Central memory CD8-positive, alpha-beta T cell (primary cell): Measurements from ENCODE around the gene NGEF.

ENCODE experiments used
- ATAC-seq: fragments of 150-1000 bp; cut with Tn5 transposase; replicated peaks from 2 replicates; pipeline ENCODE4 v1.10.0; 2022; ENCODE audit warnings: mild to moderate bottlenecking, moderate FRiP score, moderate number of reproducible peaks; ENCODE audit not compliant: poor library complexity, severe bottlenecking; ENCODE audit errors: extremely low read depth
- DNase-seq, 2 donors: peaks; one replicate each; pipeline ENCODE4 v3.0.0; 2021; ENCODE audit warnings: low spot score in 2 of 2
- H3K27ac Mint-ChIP-seq: one replicate; pipeline ENCODE4 v1.8.0; 2022; ENCODE audit warnings: low read depth, mild to moderate bottlenecking, moderate library complexity, mixed read lengths
- H3K27me3 Mint-ChIP-seq: one replicate; pipeline ENCODE4 v1.8.0; 2022; ENCODE audit warnings: mixed read lengths
- H3K36me3 Mint-ChIP-seq: one replicate; pipeline ENCODE4 v1.8.0; 2022; ENCODE audit warnings: mild to moderate bottlenecking, moderate library complexity, mixed read lengths; ENCODE audit not compliant: insufficient read depth
- H3K4me1 Mint-ChIP-seq: one replicate; pipeline ENCODE4 v1.8.0; 2022; ENCODE audit warnings: mixed read lengths
- H3K4me3 Mint-ChIP-seq: one replicate; pipeline ENCODE4 v1.8.0; 2022; ENCODE audit warnings: mild to moderate bottlenecking, moderate library complexity, mixed read lengths
- H3K9me3 Mint-ChIP-seq: one replicate; pipeline ENCODE4 v1.8.0; 2022; ENCODE audit warnings: mixed read lengths

The NGEF gene

GRCh38 chr2:233010569-233011267 lies 2.3 kb downstream of the NGEF start:
- no peak for DNase-seq
- Mint-ChIP-seq H3K36me3 (no peaks in the 10 kb centered on the region), H3K27ac (no peak overlapping the region), H3K4me3 (no peak overlapping the region), H3K9me3 (peaks cover 6% of the 10 kb centered on the region), H3K4me1 (no peaks in the 10 kb centered on the region), H3K27me3 (peaks cover 15% of the 10 kb centered on the region)
- ATAC-seq = no peak

GRCh38 chr2:233009661-233010060 lies 3.4 kb downstream of the NGEF start:
- ATAC-seq (no peak), DNase-seq (no peak)
- H3K9me3 Mint-ChIP-seq = no peaks in the 10 kb centered on the region
- peaks cover 25% of the 10 kb centered on the region for H3K27me3 Mint-ChIP-seq
- no peaks in the 10 kb centered on the region for H3K4me1 Mint-ChIP-seq
- no peak overlapping the region for H3K27ac Mint-ChIP-seq
- no peak overlapping the region for H3K4me3 Mint-ChIP-seq
- peaks cover 4% of the 10 kb centered on the region for H3K36me3 Mint-ChIP-seq

- no peak for ATAC-seq
- peaks cover 4% of the 10 kb centered on the region for H3K4me1 Mint-ChIP-seq
- no peaks in the 10 kb centered on the region for H3K9me3 Mint-ChIP-seq
- no peak overlapping the region for H3K27ac Mint-ChIP-seq
- H3K4me3 Mint-ChIP-seq = no peak overlapping the region
- DNase-seq = no peak
- peaks cover 4% of the 10 kb centered on the region for H3K36me3 Mint-ChIP-seq
- H3K27me3 Mint-ChIP-seq = peaks cover 37% of the 10 kb centered on the region
These were observed 5.3 kb downstream of the NGEF start for GRCh38 chr2:233007739-233008138.

GRCh38 chr2:233007270-233007669 lies 5.8 kb downstream of the NGEF start:
- Mint-ChIP-seq H3K36me3 (peaks cover 4% of the 10 kb centered on the region), H3K9me3 (no peaks in the 10 kb centered on the region)

GRCh38 chr2:233006648-233007047 lies 6.4 kb downstream of the NGEF start:
- Mint-ChIP-seq H3K4me1 (peaks cover 4% of the 10 kb centered on the region), H3K4me3 (no peak overlapping the region), H3K27me3 (peaks cover 35% of the 10 kb centered on the region), H3K36me3 (peaks cover 4% of the 10 kb centered on the region), H3K9me3 (no peaks in the 10 kb centered on the region), H3K27ac (no peak overlapping the region)
- DNase-seq (no peak), ATAC-seq (no peak)

More at GRCh38 chr2:233007270-233007669, 5.8 kb downstream of the NGEF start:
- no peak for ATAC-seq
- DNase-seq = no peak
- Mint-ChIP-seq H3K4me3 (no peak overlapping the region), H3K4me1 (peaks cover 4% of the 10 kb centered on the region), H3K27me3 (peaks cover 37% of the 10 kb centered on the region), H3K27ac (no peak overlapping the region)

- Mint-ChIP-seq H3K9me3 (no peaks in the 10 kb centered on the region), H3K4me3 (no peak overlapping the region), H3K4me1 (peaks cover 4% of the 10 kb centered on the region), H3K36me3 (peaks cover 4% of the 10 kb centered on the region), H3K27me3 (peaks cover 23% of the 10 kb centered on the region), H3K27ac (no peak overlapping the region)
- no peak for ATAC-seq
- DNase-seq = no peak
These were observed 8.0 kb downstream of the NGEF start for GRCh38 chr2:233005096-233005495.

- Mint-ChIP-seq H3K27ac (no peak overlapping the region), H3K4me3 (no peak overlapping the region), H3K27me3 (peaks cover 31% of the 10 kb centered on the region), H3K9me3 (no peaks in the 10 kb centered on the region), H3K36me3 (peaks cover 4% of the 10 kb centered on the region), H3K4me1 (peaks cover 4% of the 10 kb centered on the region)
- ATAC-seq (no peak), DNase-seq (no peak)
These were observed 9.1 kb downstream of the NGEF start for GRCh38 chr2:233003658-233004555.

- Mint-ChIP-seq H3K36me3 (peaks cover 4% of the 10 kb centered on the region), H3K4me1 (peaks cover 4% of the 10 kb centered on the region), H3K27me3 (peaks cover 34% of the 10 kb centered on the region), H3K9me3 (no peaks in the 10 kb centered on the region), H3K27ac (no peak overlapping the region), H3K4me3 (no peak overlapping the region)
- ATAC-seq = no peak
- DNase-seq = no peak
These were observed 10.0 kb downstream of the NGEF start for GRCh38 chr2:233002829-233003657.

GRCh38 chr2:233000886-233001750 lies 11.9 kb downstream of the NGEF start:
- peaks cover 4% of the 10 kb centered on the region for H3K36me3 Mint-ChIP-seq
- H3K4me3 Mint-ChIP-seq = no peak overlapping the region
- peaks cover 41% of the 10 kb centered on the region for H3K27me3 Mint-ChIP-seq
- DNase-seq (no peak), ATAC-seq (no peak)
- peaks cover 4% of the 10 kb centered on the region for H3K4me1 Mint-ChIP-seq
- no peak overlapping the region for H3K27ac Mint-ChIP-seq
- no peaks in the 10 kb centered on the region for H3K9me3 Mint-ChIP-seq

- Mint-ChIP-seq H3K4me1 (peaks cover 4% of the 10 kb centered on the region), H3K36me3 (no peaks in the 10 kb centered on the region), H3K27me3 (peaks cover 27% of the 10 kb centered on the region), H3K4me3 (no peak overlapping the region), H3K9me3 (no peaks in the 10 kb centered on the region), H3K27ac (no peak overlapping the region)
- DNase-seq (no peak), ATAC-seq (no peak)
These were observed 13.7 kb downstream of the NGEF start for GRCh38 chr2:232999354-232999753.

GRCh38 chr2:232998666-232998985 lies 14.4 kb downstream of the NGEF start:
- H3K9me3 Mint-ChIP-seq = no peaks in the 10 kb centered on the region
- no peak overlapping the region for H3K27ac Mint-ChIP-seq
- no peak overlapping the region for H3K4me3 Mint-ChIP-seq
- H3K4me1 Mint-ChIP-seq = peaks cover 4% of the 10 kb centered on the region
- ATAC-seq (no peak), DNase-seq (no peak)
- H3K36me3 Mint-ChIP-seq = no peaks in the 10 kb centered on the region
- peaks cover 25% of the 10 kb centered on the region for H3K27me3 Mint-ChIP-seq
